IPS-11a (cell line): ENCODE data around the gene TRIO.
A peak's percentile ranks its signal among the peaks of the same experiment; 100 is the strongest.

Experiments used
- H3K4me3 ChIP-seq: one replicate; pipeline ENCODE4 v1.5.1; 2013; ENCODE audit warnings: low read depth, low read length, control low read depth

The TRIO gene

DNA sequence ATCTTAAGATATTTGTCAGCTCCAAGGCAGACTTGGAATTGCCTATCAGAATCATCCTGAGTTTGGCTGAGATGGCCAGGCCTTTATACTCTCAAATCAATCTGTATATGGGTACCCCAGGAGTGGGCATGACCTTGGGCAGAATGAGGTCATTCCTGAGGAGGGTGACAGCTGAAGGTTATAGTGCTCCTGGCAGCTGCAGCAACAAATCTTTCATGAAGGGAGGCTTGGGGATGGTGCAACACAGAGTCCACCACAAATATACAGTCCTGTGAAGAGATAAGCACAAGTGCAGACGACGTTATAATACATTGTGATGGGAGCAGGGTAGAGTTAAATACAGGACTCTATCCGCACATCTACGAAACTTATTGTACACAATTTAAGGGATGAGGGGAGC lies 21.1 kb upstream of the TRIO start:
- no peak overlapping the region for H3K4me3 ChIP-seq

DNA sequence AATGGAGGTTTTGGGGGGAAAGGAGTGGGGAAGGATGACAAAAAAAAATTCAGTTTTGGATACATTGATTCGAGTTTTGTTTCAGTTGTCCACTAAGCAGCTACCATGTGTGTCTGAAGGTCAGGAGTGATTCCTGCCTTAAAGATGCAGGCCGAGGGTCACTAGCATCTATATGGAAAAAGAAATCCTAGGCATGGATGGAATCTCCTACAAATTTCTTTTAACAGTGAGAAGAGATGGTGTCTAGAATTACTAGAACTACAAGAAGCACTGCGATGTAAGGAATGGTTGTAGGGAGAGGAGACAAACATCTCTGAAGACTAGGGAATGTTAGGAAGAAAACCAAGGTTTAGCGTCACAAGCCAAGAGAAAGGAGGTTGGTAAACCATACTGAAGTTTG lies 19.6 kb upstream of the TRIO start:
- no peak overlapping the region for H3K4me3 ChIP-seq

DNA sequence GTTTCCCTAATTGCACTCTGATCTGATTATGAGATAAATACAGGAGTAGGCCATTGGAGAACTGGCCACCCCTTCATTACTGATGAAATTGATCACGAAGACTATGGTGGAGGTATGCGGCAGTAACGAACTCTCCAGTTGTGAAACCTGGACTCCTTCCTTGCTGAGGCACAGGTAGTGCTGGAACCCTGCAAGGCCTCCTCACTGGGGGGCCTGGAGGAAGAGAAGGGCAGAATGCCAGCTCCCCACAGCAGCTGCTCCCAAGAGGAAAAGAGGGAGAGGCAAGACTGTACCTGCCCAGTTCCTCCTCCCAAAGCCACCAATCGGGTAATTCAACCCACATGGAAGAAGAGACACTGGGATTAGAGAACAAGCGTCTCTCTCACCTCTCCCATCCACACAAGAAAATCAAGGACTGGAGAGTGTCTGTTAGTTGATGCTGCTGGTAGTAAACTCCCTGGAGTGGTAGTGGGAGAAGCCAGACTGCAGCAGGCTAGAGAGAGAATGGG lies 19.1 kb upstream of the TRIO start:
- H3K4me3 ChIP-seq, result no peak overlapping the region

DNA sequence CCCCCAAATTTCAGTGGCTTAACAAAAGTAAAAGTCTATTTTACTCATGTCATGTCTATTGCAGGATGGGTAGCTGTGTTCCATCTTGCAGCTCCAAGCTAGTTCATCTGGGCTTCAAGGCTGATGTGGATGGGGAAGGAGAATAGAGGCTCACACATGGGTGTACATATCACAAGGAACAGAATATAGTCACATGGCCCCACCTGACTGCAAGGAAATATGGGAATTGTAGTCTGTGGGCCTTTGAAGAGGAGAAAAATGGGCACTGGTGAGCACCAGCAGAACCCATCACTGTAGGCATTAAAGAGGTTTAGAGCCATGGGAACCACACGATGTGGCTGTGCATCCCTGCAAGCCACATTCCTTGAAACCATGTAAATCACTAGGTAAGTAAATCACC lies 17.9 kb upstream of the TRIO start:
- no peak overlapping the region for H3K4me3 ChIP-seq

DNA sequence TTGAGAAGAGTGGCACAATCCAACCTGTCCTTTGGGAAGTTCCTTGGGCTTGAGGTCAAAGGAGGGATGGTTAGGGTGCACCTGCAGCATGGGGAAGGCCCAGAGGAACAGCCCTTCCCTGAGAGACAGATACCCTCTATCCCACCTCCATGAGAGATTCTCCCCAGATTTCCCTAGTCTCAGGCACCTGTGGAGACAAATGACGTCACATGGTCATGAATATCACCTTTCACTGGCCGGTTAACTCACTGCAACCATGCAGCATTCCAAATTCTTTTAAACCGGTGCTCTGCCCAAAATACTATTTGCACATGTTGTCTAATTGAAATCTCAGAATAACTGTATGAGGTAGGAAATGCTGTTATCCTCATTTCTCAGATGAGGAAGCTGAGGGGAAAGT lies 15.6 kb upstream of the TRIO start:
- no peak overlapping the region for H3K4me3 ChIP-seq

DNA sequence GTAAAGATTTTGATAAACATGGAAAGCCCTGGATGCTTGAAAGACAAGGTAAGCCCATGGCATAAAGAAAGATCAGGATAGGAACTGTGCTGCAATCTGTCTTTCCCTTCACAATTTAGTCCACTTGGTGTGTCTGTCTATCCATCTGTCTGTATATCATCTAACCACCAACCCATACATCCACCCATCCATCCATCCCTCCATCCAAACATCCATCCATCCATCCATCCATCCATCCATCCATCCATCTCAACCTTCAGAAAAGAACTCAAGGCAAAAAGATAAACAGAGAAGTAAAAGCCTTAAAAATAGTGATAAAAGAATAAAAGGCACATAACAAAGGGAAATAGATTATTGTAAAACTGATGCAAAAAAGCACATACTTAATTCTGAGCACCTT lies 15.1 kb upstream of the TRIO start:
- H3K4me3 ChIP-seq, result no peak overlapping the region

DNA sequence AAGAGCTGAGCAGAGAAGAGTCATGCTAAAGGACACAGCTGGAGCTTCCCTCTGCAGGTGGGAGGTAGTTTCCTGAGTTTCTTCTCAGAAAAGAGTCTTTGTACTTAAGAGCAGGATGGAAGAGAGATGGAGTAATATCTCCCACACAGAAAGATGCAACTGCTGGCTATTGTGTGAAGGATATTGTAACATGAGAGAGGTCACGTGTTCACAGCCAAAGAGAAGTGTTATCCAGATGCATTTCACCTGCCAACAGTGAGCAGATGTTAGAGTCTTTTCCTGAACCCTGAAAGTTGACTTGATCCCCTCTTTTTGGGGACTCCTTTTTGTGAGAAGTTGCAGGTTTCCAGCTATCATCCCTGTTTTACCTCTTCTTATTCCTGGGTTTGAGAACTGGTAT lies 14.0 kb upstream of the TRIO start:
- no peak overlapping the region for H3K4me3 ChIP-seq

DNA sequence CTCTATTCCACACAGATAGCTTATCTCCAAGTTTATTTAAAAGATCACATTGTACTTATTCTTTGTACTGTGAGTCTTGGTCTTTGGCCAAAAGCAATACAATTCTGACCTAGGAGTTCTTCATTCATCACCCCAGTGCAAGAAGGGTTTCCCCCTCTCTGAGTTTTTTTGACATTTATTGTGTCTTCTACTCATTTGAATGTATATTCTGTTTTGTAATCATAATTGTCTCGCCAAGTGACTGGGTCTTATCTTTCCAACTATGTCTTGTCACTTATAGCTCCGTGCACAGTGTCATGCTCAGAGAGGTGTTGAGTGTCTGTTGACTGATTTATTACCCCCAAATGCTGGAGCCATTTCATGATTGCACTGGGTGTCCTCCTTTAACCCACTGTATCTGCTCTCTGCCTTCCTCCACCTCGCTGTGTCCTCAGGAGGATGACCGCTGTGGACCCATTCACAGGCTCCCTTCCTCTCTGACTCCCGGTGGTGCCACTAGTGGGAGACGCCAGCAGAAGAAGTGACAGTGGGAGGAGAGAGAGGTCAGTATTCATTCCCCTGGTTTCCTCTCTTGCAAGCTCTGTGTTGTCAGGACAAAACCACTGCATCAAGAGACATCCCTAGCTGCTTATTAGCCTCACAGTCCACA lies 11.2 kb upstream of the TRIO start:
- no peak overlapping the region for H3K4me3 ChIP-seq

DNA sequence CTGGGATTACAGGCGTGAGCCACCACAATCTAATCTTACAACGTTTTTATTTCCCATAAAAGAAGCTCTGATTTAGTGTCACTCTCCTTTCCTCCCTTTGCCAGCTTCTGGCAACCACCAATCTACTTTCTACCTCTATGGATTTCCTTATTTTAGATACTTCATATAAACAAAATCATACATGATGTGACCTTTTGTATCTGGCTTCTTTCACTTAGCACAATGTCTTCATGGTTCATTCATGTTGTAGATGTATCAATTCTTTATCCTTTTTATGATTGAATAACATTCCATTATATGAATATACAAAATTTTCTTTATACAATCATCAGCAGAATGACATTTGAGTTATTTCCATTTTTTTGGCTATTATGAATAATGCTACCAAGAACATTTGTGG lies 9.7 kb upstream of the TRIO start:
- H3K4me3 ChIP-seq, result no peak overlapping the region

DNA sequence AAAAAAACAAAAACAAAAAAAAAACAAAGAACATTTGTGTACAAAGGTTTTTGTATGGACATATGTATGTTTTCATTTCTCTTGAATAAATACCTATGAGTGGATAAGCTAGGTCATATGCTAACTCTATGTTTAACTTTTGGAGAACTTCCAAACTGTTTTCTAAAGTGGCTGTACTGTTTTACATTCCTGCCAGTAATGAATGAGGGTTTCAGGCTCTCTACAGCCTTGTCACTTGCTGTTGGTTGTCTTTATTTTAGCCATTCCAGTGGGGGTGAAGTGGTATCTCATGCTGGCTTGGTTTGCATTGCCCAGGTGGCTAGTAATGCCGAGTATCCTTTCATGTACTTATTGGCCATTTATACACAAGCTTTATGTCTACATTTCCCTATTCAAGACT lies 9.1 kb upstream of the TRIO start:
- no peak overlapping the region for H3K4me3 ChIP-seq

DNA sequence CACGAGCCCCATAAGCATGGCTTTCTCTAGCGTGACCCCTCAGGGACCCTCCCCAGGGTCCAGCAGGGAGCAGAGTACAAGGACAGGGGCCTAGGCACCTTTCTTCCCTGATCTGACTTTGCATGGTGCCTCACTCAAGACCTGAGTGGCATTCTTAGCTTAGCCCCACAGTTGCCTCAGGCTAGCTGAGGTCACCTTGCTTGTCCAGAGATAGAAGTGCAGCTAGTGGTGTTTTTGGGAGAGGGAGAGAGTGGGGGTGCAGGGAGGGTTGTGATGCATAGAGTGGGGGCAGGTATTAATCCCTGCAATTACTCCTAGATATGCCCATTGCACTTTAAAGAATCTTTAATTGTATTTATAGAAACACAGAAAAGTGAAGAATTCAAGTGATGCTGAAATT lies 8.4 kb upstream of the TRIO start:
- no peak overlapping the region for H3K4me3 ChIP-seq

DNA sequence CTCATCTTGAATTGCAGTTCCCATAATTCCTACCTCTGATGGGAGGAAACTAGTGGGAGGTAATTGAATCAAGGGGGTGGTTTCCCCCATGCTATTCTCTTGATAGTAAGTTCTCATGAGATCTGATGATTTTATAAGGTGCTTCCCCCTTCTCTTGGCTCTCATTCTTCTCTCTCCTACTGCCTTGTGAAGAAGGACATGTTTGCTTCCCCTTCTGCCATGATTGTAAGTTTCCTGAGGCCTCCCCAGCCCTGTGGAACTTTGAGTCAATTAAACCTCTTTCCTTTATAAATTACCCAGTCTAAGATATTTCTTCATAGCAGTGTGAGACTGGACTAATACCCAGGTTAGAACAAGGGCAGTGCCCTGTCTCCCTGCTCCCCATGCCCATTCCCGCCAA lies 7.5 kb upstream of the TRIO start:
- no peak overlapping the region for H3K4me3 ChIP-seq

DNA sequence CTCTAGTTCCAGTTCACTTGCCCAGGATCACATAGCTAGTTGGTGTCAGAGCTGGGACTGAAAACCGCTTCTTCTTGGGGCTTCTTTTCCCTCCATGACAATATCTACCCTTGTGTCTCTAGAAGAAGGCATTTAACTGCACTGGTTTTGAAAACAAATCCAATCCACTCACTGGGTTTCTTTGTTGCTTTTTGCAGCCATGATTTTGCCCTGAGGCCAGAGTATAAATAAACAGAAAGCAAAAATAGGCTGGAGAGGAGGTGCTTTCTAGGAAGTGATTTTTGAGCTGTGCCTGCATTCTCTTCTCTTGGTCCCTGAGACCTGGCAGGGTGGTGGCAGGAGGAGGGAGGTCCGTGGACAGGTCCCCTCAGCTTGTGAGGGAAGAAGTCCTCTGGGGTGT lies 6.9 kb upstream of the TRIO start:
- no peak overlapping the region for H3K4me3 ChIP-seq

DNA sequence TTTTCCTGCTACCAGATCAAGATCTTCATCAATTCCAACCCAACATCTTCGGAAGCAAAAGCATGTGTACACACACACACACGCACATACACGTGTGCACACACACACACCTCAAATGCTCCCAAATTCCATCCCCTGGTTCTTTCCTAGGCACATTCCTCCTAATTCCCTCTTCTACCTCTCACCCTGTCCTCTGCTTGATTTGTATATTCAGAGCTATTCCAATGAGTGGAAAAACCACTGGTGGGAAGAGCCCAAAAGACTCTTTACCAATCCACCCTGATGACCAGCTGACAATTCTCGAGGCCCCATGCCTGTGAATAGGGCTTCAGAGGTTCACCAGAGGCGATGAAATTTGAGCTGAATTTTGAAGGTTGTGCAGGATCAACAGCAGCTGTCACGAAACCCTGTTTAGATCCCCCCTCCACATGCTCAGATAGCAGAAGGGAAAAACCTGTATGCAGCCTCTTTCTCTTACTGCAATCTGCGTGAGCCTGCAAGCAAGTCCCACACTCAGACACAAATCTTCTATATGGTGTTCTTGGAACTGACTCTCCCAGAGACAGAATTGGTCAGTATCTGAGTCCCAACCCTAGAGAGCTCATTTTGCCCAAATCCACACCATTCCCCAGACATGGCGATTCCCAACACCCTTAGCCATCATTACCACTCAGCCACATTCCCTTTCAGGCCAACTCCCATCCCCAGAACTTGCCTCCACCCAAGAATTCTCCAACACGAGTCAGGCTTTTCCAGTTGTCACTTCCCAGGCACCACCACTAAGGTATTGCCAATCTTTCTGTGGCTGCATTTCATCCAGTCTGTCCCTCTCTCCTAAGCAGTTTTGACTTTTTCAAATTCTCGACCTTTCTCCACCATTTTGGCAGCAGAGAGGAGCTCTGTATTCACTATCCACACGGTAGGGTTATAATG lies 4.3 kb upstream of the TRIO start:
- H3K4me3 ChIP-seq, result no peak overlapping the region

DNA sequence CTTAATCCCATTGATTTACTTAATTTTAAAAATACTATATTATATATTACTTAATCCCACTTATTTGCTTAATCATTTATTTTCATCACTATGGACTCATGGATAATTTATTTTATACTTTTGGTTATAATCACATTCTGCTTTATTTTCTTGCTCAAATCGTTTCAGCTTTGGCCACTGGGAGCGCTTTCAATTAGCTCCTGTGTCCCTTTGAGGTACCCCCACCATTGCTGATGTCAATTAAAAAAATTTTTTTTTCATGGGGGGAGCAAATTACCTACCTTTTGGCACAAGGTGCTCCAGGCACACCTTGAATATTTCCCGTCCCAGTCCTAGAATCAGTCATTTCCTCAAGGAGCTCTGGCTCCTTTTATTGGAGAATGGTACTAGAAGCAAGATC lies 1.4 kb upstream of the TRIO start:
- H3K4me3 ChIP-seq, result no peak overlapping the region

DNA sequence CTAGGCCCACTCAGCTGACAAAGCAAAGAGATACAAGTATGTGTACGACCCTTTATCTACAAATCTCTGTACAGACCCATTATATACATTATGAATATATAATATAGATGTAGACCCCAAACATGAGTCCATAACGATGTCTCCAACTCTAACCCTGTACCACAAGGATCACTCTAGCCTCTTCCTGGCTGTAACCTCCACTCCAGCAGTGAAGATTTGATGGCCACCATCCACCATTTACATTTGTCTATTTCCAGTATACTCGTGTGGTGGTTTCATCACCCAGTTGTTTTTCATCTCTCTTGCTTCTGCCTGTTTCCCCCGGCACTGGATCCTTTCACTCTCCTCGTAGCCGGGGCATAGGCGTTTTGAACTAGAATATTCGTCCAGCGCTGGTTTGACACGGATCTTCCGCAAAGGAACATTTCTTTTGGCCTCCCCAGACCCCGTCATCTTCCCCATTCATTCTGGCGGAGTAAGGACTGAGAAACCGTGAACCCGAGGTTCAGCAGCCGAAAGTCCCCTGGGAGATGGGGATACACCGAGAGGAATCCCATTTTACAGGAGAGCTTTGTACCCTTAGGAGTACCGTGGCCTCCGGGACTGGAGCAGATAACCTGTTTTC lies 828 bp upstream of the TRIO start:
- H3K4me3 ChIP-seq, result peak overlapping the region; percentile 65

DNA sequence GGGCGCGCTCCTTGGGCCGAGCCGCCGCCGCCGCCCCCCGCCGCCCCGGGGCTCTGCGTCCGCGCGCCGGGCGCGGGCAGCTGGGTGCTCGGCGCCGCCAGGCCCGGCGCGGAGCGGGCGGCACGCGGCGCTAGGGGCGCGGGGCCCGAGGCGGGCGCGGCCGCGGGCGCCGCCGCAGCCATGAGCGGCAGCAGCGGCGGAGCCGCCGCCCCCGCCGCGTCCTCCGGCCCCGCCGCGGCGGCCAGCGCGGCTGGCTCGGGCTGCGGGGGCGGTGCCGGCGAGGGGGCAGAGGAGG lies 351 bp downstream of the TRIO start:
- H3K4me3 ChIP-seq, result peak overlapping the region; percentile 86

DNA sequence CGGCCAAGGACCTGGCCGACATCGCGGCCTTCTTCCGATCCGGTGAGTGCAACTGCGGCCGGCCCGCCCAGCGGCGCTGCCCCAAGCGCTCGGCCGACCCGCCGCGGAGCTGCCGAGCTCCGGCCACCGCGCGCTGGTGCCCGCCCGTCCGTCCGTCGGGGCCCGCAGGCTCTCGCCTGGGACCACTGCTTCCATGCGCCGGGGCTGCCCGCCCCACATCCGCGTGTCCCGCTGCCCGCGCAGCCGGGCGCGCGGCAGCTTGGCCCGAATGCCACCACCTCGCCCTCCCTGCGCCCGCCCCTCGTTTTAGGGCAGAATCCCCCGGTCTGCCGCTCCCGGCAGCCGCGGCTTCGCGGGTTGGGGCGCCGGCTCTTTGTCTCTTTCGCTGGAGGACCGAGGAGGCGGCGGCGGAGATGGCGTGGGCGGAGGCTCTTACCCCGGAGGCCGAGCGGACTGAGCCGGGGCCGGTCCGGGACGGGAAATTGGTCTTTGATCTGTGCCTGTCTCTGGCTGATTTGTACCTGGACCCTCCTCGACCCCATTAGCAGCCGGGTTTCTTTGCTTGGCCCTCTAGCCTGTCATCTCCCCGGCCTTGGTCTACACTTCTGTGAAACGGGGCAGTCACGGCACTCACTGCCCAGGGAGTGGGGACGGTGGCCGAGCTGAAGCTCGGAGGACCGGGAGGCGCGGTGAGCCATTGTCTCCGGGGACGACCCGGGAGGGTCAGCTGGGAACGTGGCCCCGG lies 871 bp downstream of the TRIO start:
- peak overlapping the region; percentile 86 for H3K4me3 ChIP-seq

DNA sequence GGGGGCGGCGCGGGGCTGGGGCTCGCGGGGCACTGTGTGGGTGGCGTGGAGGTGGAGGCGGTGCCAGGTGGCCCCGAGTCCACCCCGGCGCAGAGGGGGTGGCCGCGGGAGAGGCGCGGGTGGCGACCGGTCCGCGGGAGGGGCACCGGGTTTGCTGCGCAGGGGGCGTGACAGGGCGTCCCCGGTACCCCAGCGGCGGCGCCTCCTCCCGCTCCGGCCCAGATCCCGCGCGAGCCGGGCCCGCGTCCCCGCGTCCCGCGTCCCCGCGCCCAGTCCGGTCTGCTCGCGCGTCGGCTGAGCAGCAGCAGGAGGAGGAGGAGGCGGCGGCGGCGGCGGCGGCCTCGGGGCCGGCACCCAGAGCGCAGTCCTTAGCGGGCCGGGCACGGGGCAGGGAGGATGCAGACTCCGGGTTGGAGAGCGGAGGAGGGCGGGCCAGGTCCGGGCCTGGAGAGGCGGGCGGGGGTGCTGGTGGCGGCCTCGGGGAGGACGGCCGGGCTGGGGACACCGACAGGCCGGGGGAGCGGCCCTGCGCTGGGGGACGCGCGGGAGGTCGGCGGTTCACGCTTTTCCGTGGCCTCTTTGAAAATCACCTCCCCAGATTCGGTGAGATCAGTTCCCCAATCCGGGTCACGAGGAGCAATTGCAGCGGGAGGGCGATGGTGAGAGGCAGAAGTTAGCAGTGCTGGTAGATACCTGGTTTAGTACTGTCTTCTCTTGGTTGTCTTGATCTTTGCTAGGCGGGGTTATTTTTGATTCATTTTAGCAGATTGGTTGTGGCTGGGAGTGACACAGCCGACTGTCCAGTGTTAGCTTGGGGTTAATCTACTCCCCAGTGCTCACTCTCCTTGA lies 1.7 kb downstream of the TRIO start:
- H3K4me3 ChIP-seq, result peak overlapping the region; percentile 86
